ENCODE data around the gene WDFY2.

DNA sequence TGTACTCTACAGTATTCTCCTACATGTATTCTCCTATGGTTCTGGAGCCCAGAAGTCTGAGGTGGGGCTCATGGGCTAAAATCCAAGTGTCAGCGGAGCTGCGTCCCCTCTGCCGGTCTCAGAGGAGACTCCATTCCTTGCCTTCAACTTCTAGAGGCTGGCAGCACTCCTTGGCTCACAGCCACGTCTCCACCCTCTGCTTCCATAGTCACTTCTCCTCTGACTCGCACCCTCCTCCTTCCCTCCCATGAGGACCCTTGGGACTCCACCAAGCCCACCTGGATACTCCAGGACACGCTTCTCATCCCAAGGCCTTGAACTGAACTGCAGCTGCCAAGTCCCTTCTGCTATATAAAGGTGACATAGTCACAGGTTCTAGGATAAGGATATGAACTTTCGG is 191.9 kb downstream of the WDFY2 start:
- TF ChIP-seq, protein P1, sequence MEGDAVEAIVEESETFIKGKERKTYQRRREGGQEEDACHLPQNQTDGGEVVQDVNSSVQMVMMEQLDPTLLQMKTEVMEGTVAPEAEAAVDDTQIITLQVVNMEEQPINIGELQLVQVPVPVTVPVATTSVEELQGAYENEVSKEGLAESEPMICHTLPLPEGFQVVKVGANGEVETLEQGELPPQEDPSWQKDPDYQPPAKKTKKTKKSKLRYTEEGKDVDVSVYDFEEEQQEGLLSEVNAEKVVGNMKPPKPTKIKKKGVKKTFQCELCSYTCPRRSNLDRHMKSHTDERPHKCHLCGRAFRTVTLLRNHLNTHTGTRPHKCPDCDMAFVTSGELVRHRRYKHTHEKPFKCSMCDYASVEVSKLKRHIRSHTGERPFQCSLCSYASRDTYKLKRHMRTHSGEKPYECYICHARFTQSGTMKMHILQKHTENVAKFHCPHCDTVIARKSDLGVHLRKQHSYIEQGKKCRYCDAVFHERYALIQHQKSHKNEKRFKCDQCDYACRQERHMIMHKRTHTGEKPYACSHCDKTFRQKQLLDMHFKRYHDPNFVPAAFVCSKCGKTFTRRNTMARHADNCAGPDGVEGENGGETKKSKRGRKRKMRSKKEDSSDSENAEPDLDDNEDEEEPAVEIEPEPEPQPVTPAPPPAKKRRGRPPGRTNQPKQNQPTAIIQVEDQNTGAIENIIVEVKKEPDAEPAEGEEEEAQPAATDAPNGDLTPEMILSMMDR (IDR thresholded peaks at IDR 0.05), result no peak
- TF ChIP-seq POLR2A (IDR thresholded peaks at IDR 0.05), result no peak
- no peak for TF ChIP-seq EP300 (IDR thresholded peaks at IDR 0.05)
